HG03045 (cell line): Measurements from ENCODE around the gene KCNJ10.

Experiments used
- ATAC-seq: cut with Tn5 transposase; IDR thresholded peaks from one replicate; pipeline ENCODE4 v1.9.1; 2021; ENCODE audit warnings: mild to moderate bottlenecking, moderate library complexity; ENCODE audit not compliant: unreplicated experiment

The KCNJ10 gene

DNA sequence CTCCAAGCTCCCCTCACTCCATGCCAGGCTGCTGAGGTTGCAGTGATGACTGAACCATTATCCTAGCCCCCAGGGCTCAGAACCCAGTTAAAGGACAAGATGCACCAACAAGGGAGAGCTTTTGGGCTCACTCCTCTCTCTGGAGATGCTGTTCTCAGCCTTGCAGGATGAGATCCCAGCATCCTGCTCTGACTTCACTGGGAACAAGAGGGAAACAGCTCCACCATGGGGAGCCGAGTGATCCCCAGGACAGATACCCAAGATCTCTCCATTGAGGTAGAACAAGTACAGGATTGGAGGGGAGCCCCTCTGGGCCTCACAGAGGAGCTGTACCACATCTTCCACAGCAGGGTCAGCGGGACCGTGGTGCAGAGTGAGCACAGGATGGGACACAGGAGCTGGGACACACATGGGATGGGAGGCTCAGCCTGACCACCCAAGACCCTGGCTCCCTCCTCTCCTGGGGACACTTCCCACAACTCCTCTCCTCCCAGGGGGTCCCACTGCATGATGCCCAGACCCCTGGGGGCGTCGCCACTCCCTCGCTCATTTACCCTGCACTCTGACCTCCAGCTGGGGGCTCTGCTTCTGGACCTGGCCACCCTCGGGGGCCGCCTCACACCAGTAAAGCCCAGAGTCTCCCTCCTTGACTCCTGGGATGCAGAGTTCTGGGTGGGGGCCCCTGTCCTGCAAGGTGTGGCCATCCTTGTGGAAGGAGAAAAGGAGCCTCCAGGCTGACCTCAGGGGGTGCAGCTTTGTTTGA, 97.3 kb downstream of the KCNJ10 start:
- ATAC-seq, result no peak

DNA sequence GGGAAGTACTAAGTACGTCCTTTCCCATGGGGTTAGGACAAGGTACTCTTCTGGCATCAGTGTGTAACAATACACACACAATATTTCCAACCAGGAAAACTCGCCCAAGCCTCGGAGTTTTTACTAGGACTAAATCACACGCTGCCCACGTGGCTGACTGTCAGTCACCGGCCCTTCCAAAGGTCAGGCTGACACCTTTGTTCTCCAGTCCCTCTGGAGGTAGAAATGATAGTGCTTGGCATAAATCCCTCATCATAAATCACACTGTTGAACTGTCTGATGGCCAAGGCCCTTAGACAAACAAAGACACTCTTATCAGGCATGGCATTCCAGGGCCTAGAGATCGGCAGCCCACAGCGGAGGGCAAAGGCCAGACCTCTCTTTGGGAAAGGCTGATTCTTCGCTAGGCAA, 99.0 kb downstream of the KCNJ10 start:
- no peak for ATAC-seq

DNA sequence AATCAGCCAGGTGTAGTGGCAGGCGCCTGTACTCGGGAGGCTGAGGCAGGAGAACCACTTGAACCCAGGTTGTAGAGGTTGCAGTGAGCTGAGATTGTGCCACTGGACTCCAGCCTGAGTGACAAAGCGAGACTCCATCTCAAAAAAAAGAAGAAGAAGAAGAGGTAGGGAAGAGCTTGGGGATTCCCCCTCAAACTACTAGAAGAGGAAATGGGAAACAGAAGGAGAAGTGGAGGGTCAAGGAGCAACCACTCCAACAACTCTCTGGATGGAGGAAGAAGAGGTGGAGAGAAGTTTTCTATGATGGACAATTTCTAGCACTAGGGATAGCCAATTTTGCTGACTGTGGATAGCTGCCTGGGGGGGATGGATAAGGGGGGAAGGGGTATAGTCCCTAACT, 101.1 kb downstream of the KCNJ10 start:
- no peak for ATAC-seq

DNA sequence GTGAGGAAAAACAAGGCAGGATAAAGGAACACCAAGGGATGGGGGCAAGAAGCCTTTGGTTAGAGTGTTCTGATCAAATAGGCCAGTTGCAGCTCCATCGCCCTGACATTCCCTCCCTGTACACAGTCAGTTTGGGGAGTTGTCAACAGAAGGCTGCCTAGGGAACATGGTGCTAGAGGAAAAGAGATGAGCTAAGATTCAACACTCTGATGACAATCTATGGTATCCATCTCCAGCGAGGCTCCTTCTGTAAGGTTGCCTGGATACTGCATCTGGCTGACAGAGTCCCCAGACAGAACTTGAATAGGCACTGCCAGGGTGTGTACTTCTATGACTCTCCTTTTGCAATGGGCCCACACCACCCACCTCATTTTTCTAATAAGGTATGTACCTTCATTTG, 104.7 kb downstream of the KCNJ10 start:
- ATAC-seq, result no peak

DNA sequence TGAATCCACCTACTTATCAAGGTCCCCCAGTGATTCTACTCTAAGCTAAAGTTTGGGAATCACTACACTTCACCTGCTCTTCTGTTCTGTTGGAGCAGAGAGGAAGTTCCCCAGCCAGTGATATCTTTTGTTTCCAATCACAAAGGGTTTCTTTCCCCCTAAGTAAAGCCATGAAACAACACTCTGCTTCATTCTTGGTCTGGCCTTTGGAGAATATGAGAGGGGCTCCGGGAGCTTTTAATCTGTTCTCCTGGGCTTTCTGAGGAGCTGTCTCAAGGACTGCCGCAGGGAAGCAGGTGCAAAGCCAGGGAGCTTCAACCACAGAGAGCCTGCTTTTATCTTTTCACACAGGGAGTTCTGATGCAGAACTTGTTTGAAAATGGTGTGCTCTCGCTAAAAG, 105.8 kb downstream of the KCNJ10 start:
- ATAC-seq, result no peak

DNA sequence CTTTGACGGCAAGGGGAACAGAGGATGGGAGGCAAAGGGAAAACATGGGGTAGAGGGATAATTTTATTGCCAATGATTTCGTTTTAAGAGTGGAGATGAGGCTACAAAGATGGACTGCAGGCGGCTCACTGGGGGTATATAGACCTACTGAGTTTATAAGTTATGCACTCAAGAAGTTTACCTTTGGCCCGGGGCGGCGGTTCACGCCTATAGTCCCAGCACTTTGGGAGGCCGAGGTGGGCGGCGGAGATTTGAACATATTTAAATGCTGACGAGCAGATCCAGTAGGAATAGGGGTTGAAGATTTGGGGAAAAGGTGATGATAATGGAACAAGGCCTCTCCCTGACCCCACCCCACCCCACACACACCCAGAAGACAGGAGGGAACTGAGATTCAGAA, 107.8 kb downstream of the KCNJ10 start:
- ATAC-seq, result no peak

DNA sequence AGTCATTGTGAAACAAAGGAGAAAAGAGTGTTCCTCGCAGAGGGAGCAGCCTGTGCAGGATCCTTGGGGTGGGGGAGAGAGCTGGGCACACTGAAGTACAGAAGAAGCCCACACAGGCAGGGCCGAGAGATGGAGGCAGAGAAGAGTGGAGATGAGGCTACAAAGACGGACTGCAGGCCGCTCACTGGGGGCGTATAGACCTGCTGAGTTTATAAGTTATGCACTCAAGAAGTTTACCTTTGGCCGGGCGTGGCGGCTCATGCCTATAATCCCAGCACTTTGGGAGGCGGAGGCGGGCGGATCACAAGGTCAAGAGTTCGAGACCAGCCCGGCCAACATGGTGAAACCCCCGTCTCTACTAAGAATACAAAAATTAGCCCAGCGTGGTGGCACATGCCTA, 108.3 kb downstream of the KCNJ10 start:
- no peak for ATAC-seq

DNA sequence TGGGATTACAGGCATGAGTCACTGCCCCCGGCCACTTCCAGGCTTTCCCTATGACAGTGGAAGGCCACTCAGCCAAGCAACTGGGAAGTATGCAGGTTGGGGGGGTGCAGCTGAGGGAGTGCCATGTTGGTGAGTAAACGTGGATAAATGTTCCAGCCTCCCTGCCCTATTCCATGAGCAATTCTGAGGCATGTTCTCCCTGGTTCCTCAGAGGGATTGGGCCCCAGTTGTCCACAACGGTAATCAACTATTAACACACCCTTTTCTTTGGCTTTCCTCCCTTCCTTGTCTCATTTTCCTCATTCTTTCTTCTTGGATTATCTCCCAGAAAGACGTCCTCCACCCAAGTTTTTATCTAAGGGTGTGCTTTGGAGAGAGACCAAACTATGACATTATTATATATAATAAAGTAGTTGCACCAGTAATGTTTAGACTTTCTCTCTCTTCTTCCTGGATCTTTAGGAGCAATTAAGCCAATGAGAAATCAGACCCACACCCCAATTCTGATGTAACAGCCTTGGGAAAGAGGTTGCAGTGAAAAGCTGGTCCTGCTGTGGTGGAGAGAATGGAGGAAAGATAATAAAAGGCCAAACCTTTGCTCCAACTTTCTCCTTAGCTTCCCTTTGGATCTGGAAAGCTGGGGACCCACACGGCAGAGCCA, 109.1 kb downstream of the KCNJ10 start:
- ATAC-seq, result no peak

DNA sequence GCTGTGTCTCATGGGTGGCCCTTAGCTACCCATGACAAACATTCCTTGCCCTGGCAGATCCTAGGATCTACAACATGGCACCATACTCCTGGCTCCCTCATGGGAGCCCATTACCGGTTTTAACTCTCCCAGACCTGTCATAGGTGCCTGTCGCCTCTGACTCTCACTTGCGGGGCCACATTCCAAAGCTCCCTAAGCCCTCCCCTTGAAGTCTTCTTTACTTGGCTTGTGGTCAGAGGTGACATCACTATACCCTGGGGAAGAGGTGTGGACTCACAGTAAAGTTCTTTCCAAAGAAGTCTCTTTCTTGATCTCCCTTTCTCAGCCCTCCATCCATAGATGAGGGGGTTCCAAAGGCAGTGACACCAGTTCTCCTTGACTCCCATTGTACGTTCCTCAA, 110.5 kb downstream of the KCNJ10 start:
- ATAC-seq, result peak; percentile 7

DNA sequence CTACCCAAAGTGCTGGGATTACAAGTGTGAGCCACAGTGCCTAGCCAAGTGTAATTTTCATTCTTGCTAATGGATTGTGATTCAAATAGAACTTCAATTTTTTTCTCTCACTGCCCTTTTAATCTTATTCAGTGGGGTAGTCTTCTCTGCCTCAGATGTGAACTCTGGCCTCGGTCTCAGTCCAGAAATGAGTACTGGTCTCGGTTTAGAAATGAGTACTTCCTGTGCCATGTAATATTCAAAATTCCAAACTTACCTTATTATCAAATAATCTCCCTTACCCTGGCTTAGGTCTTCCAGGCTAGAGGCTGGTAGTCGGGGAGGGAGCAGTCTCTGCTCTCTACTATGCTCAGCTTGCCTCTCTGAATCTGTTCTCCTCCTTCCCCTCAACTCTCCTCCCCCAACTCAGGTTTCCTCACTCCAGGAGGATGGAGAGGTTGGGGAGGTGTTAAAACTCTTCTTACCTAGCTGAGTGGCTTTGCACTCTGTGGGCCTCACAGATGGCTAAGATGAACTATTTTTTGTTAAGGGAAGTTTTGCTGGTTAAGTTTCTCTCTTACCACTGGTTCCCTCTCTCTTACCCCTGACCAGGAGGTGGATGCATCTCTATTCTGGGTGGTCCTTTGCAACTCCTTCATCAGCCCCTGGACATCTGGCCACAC, 111.1 kb downstream of the KCNJ10 start:
- ATAC-seq, result peak; percentile 64

DNA sequence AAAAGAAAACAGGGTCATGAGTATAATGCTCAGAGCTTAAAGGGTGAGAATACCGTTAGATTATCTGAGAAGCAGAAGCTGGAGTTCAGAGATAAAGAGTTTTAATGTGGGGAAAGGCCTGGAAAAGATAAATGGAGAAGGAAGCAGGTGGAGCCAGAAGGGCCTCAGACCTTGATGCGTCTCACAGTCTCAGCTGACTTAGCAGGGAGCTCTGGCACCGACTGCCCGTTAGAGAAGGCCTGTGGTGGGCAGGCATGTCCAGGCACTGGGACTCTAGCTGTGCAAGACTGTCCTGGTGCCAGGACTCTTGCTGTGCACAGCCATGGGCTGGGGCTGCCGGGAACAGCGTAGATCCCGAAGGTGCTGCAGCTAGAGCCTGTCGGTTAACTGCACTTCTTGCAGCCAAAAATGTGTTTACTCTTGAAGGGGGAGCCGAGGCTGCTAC, 112.1 kb downstream of the KCNJ10 start:
- no peak for ATAC-seq

DNA sequence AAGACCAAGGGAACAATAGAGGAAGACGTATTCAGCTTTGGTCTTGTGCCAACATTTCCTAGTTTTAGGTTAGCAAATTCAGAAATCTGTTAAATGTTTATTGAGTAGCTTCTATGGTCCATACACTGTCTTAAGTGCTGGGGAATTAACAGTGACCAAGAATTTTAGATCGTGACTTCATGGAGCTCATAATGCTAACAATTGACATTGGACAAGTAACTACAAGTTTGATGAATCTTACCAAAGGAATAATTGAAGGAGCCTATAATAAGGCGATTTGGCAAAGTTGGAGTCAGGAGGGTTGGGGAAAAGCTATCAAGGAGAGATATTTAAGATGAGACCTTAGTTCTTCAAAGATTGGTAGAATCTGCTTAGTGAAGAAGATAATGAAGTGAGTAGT, 114.5 kb downstream of the KCNJ10 start:
- ATAC-seq, result no peak

DNA sequence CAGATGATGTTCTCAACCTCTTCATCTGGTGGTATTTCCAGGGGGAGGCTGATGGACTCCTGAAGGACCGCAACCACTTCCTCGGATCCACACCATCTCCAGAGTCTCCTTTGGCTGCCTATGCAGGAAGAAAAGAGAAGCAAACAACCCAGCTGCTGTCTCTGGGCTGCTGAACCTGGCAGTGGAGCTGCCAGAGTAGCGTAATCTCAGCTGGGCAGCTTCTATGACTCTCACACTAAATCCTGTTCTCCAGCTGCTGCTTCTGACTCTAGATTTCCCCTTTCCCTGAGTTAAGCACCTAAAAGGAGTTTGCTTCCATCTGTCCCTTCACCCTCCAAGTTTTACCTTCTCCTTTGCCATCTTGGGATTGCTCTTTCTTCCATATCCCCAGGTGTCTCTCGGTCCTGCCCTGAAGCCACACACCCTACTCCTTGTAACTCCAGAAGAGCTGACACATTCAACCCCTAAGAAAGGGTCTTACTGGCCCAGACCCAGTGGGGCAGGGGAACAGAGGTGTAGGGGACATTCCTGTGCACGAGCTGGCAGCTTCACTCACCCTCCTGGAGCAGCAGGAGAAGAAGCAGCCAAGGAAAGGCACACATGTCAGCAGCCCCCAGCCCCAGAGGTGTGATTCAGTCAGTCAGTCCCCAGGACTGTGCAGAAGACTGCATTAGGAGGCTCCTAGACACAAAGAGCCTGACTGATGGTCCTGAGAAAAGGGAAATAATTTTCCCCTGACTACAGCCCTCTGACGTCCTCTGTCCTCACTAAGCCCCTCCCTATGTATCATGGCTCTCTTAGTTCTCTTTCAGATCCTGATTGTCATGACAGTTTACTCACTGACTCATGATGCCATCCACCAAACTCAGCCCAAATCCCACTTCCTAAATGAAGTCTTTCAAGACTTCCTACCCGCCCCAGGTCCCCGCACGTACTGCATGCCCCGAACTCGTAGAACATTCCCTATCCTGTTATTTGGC, 116.1 kb downstream of the KCNJ10 start, which contains the start of gene SLAMF9:
Gene SLAMF9, minus strand, starts transcription at position 702 of the 980 bp plus-strand sequence. Its CDS starts 100 bp downstream, at position 602.
- no peak for ATAC-seq

DNA sequence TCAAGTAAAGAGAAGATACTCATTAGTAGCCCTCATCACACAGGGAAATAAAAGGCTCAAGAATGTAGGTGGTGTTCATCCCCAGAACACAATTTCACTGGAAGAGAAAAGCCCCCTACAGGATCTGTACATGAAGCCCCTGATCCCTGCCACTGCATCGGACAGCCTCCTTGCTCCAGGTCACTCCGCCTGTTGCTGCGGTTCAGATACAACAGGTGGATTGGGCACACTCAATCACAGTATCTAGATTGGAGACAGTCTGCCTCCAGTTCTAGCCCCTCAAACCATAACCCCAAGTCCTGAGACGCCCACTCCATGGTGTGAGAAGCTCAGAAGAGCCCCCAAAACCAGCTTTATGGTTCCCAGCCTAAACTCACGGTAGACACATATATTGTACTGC, 117.0 kb downstream of the KCNJ10 start:
- ATAC-seq, result no peak

DNA sequence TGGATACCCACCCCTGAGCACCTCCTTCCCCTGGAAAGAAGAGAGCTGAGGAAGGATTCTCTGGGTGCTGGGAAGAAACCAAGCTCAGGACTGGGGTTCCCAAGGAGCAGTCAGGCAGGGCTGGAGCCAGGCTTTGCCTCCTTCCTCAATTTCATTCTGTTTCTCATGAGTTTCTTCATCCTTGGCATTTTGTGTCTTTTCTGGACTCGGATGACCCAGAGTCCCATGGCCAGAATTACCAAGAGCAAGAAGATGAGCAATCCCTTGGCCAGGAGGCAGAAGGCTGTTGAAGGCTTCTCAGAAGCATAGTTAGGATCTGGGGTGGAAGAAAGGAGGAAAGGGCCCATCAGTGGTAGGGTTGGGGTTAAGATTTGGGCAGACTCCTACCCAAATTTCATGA, 118.4 kb downstream of the KCNJ10 start:
- ATAC-seq, result no peak

DNA sequence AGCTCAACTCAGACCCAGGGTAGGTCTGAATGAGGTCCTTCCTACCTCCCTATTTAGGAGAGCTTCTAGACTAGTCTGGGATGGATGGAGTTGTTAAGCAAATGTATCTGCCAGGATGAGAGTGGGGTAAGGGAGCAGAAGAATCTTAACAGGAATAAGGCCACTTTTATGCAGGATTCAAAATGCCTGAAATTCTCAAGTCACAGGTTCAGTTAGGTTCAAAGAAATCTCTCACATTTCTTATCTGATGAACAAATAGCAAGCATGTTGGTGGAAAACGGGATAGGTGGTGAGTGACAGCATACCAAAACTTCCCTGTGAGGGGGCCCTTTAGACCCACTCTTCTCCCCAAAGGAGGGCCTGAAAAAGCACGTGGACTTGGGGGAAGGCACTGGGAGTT, 118.9 kb downstream of the KCNJ10 start:
- ATAC-seq, result no peak

DNA sequence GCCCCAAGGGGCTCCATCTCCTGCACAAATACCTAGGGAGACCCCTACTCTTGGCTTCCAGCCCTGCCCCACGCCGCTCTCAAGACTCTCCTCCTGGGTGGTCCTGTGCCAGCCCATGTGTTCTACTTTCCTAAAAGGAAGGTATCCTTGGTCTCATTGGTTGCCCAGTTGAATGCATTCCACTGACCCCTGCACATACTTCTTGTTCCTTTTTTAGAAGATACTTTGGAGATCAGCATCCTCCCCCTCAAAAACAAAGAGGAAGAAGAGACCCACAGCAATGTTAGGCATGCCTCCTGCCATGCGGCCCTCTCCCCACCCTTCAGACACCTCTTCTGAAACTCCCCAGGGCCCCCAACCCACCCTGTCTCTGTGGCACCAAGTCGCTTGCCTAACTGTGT, 120.0 kb downstream of the KCNJ10 start:
- no peak for ATAC-seq

DNA sequence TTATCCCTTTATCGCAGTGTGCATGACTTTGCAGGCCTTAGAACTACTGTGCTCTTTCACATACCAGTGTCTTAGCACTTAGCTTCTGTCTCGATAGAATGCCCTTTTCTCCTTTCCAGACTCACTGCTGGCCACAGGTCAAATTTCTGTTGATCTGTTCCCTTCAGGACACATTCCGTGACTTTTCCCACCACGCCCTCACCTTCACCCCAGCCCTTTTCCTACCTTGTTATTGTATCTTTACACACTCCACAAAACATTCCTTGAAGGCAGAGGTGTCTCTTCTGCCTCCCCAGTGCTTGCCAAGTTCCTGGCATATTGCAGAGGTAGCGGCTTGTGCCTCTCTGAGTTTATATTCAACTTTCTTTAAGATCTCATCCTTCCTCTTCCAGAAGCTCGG, 120.8 kb downstream of the KCNJ10 start:
- ATAC-seq, result no peak
